HepG2 (cell line): ENCODE measurements around the gene CYP4F22. TPM values are rescaled to one million over a fixed set of nuclear protein-coding genes. Genes with fewer than 3 reads are reported as not detected.
"Not testable (repeated sequence)": the region's sequence is repeated elsewhere in the genome, so short reads cannot be mapped to it uniquely, and the experiment has no call there.

Experiments
- ATAC-seq: fragments of 200-7000 bp; cut with Tn5 transposase; 3 replicates; pipeline ENCODE4 v1.9.1; 2020; ENCODE audit warnings: mild to moderate bottlenecking, moderate library complexity
- BruUV-seq: library from RNA; stranded (reverse); fragments of 400-500 nt; replicated peaks from 2 replicates; lab custom pipeline; 2021; lab: Mats Ljungman, UMichigan
- CTCF ChIA-PET: fragments of 300-600 bp; formaldehyde crosslinking; extraction: SDS; loops from one replicate; lab custom pipeline; 2021; ENCODE audit warnings: low total read pairs, inconsistent platforms, low intra/inter-chr PET ratio; lab: Yijun Ruan, JAX
- POLR2A ChIA-PET: fragments of 350-600 bp; sonication (Branson Sonifier 250); formaldehyde crosslinking; loops from one replicate; lab custom pipeline; 2020; ENCODE audit warnings: antibody characterized with exemption, inconsistent platforms; lab: Yijun Ruan, JAX
- DNase-seq: peaks from one replicate; pipeline ENCODE4 v3.0.0-alpha.2; 2015; ENCODE audit warnings: low spot score
- FAIRE-seq: peaks from 3 replicates; lab custom pipeline; 2011; peaks lifted over from hg19 to GRCh38; lab: Jason Lieb, UNC
- H2AFZ ChIP-seq: one replicate; pipeline ENCODE4 v1.6.1; 2011; ENCODE audit warnings: low read length, inconsistent platforms
- H3K27ac ChIP-seq: fragments of 300-600 bp; 3 replicates; pipeline ENCODE4 v1.8.0; 2011; ENCODE audit warnings: mixed run types, mild to moderate bottlenecking, mixed read lengths, low read length, inconsistent platforms; ENCODE audit not compliant: insufficient read depth; ENCODE audit errors: extremely low read length
- H3K27me3 ChIP-seq, 2 experiments: fragments of 200-600 bp in 1 of 2; 2 replicates in 1 of 2; 3 replicates in 1 of 2; pipeline versions ENCODE4 v1.6.0 to v1.8.0; 2011; ENCODE audit warnings: low read length in 2 of 2, mild to moderate bottlenecking in 2 of 2, moderate library complexity in 2 of 2, inconsistent platforms in 1 of 2; ENCODE audit not compliant: insufficient read depth in 2 of 2, control insufficient read depth in 1 of 2
- H3K36me3 ChIP-seq, 2 experiments: fragments of 200-600 bp in 1 of 2; replicated peaks in 1 of 2; 2 replicates in 1 of 2; 3 replicates in 1 of 2; pipeline versions ENCODE4 v1.5.1 to v1.8.0; 2011; ENCODE audit warnings: low read length in 2 of 2, inconsistent platforms in 1 of 2; ENCODE audit not compliant: insufficient read depth in 2 of 2, control insufficient read depth in 1 of 2
- H3K4me1 ChIP-seq: 2 replicates; pipeline ENCODE4 v1.5.1; 2012; ENCODE audit warnings: low read length, inconsistent platforms; ENCODE audit not compliant: insufficient read depth
- H3K4me2 ChIP-seq: 2 replicates; pipeline ENCODE4 v1.6.0; 2011; ENCODE audit warnings: low read depth, low read length, inconsistent platforms
- H3K4me3 ChIP-seq, 3 experiments: fragments of 200-600 bp in 1 of 3; sonication (generic), shearing (Covaris generic) in 1 of 3; replicated peaks in 1 of 3; 2 replicates each; pipeline ENCODE4 v1.5.1; 2011 to 2016; ENCODE audit warnings: low read length in 3 of 3, inconsistent platforms in 2 of 3, low read depth in 2 of 3, mild to moderate bottlenecking in 2 of 3, control low read depth in 1 of 3, mixed read lengths in 1 of 3; ENCODE audit not compliant: insufficient read depth in 1 of 3
- H3K79me2 ChIP-seq: one replicate; pipeline ENCODE4 v1.6.1; 2011; ENCODE audit warnings: low read length, inconsistent platforms; ENCODE audit not compliant: insufficient read depth
- H3K9ac ChIP-seq: 2 replicates; pipeline ENCODE4 v1.6.0; 2011; ENCODE audit warnings: mild to moderate bottlenecking, low read depth, low read length, inconsistent platforms; ENCODE audit not compliant: insufficient read depth
- H3K9me3 ChIP-seq: 2 replicates; pipeline ENCODE4 v1.5.1; 2012; ENCODE audit warnings: mild to moderate bottlenecking, low read length
- H4K20me1 ChIP-seq: 2 replicates; pipeline ENCODE4 v1.6.0; 2011; ENCODE audit warnings: inconsistent platforms, mild to moderate bottlenecking, low read length, moderate library complexity; ENCODE audit not compliant: insufficient read depth
- ZNF7 ChIP-seq: IDR thresholded peaks from 2 replicates; pipeline ENCODE4 v1.6.1; 2016; ENCODE audit warnings: missing biosample characterization, missing genetic modification reagents
- ZNF790 ChIP-seq: sonication (generic); formaldehyde crosslinking; IDR thresholded peaks from 2 replicates; pipeline ENCODE4 v1.8.0; 2022; ENCODE audit warnings: missing genetic modification reagents, mild to moderate bottlenecking, borderline replicate concordance
- WGBS: methylation state at CpG from one replicate; pipeline ENCODE4 v1.1.6; 2017; ENCODE audit warnings: low lambda C conversion rate; 5-methylcytosine and 5-hydroxymethylcytosine counted together
- in situ Hi-C: cut with HindIII; loops from 2 replicates; pipeline ENCODE4 v1.10.0; 2017; ENCODE audit warnings: low pct_unique_long_range_greater_than_20kb; ENCODE audit not compliant: extremely low pct_ligation_motif_present
- intact Hi-C: fragments of 100-400 bp; cut with micrococcal nuclease; formaldehyde crosslinking; loops from one replicate; pipeline ENCODE4 v1.10.0; 2022; ENCODE audit not compliant: unreplicated experiment
- polyA plus RNA-seq, 8 experiments: library from polyadenylated mRNA; depleted of rRNA in 3 of 8; stranded (reverse) in 7 of 8; unstranded in 1 of 8; fragments of >200 nt; fragmentation: Illumina TruSeq in 4 of 8; extraction: Trizol in 4 of 8; gene quantifications; 2 replicates each; pipeline versions ENCODE4 v1.2.1 to v1.2.3, GENCODE V29; 2011 to 2016; ENCODE audit warnings: low read depth in 4 of 8, missing spikeins in 1 of 8, mixed read lengths in 1 of 8; ENCODE audit not compliant: insufficient read depth in 1 of 8
- total RNA-seq, 5 experiments: library from RNA; depleted of rRNA; stranded (reverse); fragments of >200 nt; fragmentation: Illumina TruSeq; extraction: Trizol; gene quantifications; 2 replicates each; pipeline ENCODE4 v1.2.3, GENCODE V29; 2016; ENCODE audit warnings: low read depth in 1 of 5

CYP4F22 gene
- total and polyA plus RNA-seq, 2 of the 13 experiments (the other 11 are each of a cell fraction or from before 2014, with no cell fraction given), result 0.05 TPM; not detected in 1

DNA sequence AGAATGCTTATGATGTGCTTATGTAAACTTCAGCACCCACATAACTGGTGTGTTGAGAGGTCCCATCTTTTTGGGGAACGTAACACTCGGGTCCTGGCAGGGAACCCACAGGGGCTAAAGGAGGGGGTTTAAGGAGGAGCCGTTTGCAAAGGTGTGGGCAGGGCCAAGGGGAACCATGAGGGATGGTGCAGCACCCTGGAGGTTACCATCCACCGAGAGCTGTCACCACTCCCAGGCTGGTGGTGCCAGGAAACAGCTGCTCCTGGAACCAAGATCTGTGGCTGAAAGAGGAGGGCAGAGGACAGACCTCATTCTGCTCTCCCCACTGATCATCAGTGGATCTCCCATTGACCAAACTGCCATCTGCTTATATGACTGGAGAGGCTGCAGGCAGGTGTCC, 83.5 kb downstream of the CYP4F22 start:
- CTCF ChIA-PET, result no interaction called here
- Histone ChIP-seq H3K4me2 (no peak overlapping the region), H3K27me3 (no peaks in the 10 kb centered on the region; a peak in 1 of 5 replicates), H3K79me2 (no peaks in the 10 kb centered on the region), H4K20me1 (no peaks in the 10 kb centered on the region), H3K4me3 (no peak overlapping the region), H3K36me3 (no peaks in the 10 kb centered on the region), H3K4me1 (peaks cover 11% of the 10 kb centered on the region), H3K27ac (no peak overlapping the region), H2AFZ (no peak overlapping the region), H3K9me3 (no peaks in the 10 kb centered on the region), H3K9ac (no peak overlapping the region)
- in situ Hi-C loops, result no loop called here
- FAIRE-seq, result no peak
- intact Hi-C loops, result no loop called here
- WGBS, result 4% methylated on average over 4 of the region's 4 CpGs
- POLR2A ChIA-PET, result no interaction called here
- TF ChIP-seq ZNF7, result no peak
- peak; percentile 91; the same call in 1 of the 2 replicates for TF ChIP-seq ZNF790
- no peak for ATAC-seq
- no TSS peak for BruUV-seq
- no peak for DNase-seq

DNA sequence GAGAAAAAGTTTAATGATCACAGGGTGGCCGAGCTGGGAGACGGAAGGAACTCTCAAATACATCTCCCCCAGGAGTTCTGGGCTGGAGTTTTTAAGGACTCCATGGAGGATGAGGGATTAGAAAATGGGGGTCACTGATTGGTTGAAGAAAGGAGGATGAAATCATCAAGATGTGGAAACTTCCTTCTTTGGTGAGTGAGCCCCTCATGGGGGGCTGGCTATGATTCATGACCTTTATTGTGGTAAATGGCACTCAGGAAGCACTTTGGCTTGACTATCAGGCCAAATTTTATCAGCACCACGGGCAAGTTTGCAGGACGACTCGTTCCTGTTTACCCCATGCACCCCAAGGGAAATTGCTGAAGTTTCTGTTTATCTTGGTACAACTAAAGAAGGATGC, 84.2 kb downstream of the CYP4F22 start:
- ATAC-seq, H3K79me2 ChIP-seq, H3K9ac ChIP-seq, H2AFZ ChIP-seq, H4K20me1 ChIP-seq, FAIRE-seq, intact Hi-C loops, BruUV-seq, H3K4me2 ChIP-seq, DNase-seq, H3K36me3 ChIP-seq, H3K4me3 ChIP-seq, POLR2A ChIA-PET, H3K27ac ChIP-seq, in situ Hi-C loops, H3K9me3 ChIP-seq, CTCF ChIA-PET, H3K27me3 ChIP-seq: not testable (repeated sequence)
- WGBS, result 0% methylated on average over 5 of the region's 5 CpGs
- peaks cover 11% of the 10 kb centered on the region for H3K4me1 ChIP-seq

DNA sequence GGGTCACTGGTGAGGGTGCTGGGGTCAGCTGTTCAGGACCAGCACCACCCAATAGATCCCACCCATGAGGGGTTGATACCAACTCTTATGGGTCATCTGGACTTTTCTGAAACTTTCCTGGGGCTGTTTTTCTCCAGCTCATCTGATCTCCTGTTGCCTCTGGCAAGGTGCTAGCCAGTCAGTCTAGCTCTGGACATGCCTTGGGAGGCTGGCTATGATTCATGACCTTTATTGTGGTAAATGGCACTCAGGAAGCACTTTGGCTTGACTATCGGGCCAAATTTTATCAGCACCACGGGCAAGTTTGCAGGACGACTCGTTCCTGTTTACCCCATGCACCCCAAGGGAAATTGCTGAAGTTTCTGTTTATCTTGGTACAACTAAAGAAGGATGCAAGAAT, 85.4 kb downstream of the CYP4F22 start:
- H3K4me2 ChIP-seq, H3K4me3 ChIP-seq, CTCF ChIA-PET, H4K20me1 ChIP-seq, H3K36me3 ChIP-seq, H3K79me2 ChIP-seq, in situ Hi-C loops, H3K27ac ChIP-seq, POLR2A ChIA-PET, H2AFZ ChIP-seq, DNase-seq, H3K9me3 ChIP-seq, H3K27me3 ChIP-seq, intact Hi-C loops, BruUV-seq, FAIRE-seq, ATAC-seq, H3K9ac ChIP-seq: not testable (repeated sequence)
- 3% methylated on average over 4 of the region's 4 CpGs for WGBS
- H3K4me1 ChIP-seq, result peaks cover 11% of the 10 kb centered on the region
